Breast epithelium (tissue), 3 donors: Measurements from ENCODE around the gene GLIPR2.

ENCODE experiments used
- CTCF ChIP-seq, 3 donors: fragments of 450-650 bp; IDR thresholded peaks; one replicate each; pipeline ENCODE4 v1.5.1; 2016 to 2017; ENCODE audit warnings: antibody characterized with exemption in 3 of 3, mild to moderate bottlenecking in 3 of 3, moderate library complexity in 3 of 3
- POLR2A ChIP-seq: fragments of 450-650 bp; IDR thresholded peaks from one replicate; pipeline ENCODE4 v1.6.1; 2016; ENCODE audit warnings: antibody characterized with exemption, mild to moderate bottlenecking, moderate library complexity
- POLR2AphosphoS5 ChIP-seq, 3 donors: sonication (generic); formaldehyde crosslinking; IDR thresholded peaks; one replicate each; pipeline ENCODE4 v1.6.1; 2017; ENCODE audit warnings: antibody characterized with exemption in 3 of 3

- no peak for TF ChIP-seq CTCF (IDR thresholded peaks at IDR 0.05)
- no peak for TF ChIP-seq POLR2A
- no peak for TF ChIP-seq POLR2AphosphoS5 (IDR thresholded peaks at IDR 0.05)
These were observed 28.5 kb downstream of the GLIPR2 start for GRCh38 chr9:36164989-36165388.
